Activated T-cell treated with anti-CD3 and anti-CD28 coated beads for 1 hour (primary cell): ENCODE results near the gene ZFP69.

ENCODE experiments used
- DNase-seq: peaks from one replicate; pipeline ENCODE4 v3.0.0-alpha.2; 2020; ENCODE audit warnings: low read depth

Gene ZFP69

DNA sequence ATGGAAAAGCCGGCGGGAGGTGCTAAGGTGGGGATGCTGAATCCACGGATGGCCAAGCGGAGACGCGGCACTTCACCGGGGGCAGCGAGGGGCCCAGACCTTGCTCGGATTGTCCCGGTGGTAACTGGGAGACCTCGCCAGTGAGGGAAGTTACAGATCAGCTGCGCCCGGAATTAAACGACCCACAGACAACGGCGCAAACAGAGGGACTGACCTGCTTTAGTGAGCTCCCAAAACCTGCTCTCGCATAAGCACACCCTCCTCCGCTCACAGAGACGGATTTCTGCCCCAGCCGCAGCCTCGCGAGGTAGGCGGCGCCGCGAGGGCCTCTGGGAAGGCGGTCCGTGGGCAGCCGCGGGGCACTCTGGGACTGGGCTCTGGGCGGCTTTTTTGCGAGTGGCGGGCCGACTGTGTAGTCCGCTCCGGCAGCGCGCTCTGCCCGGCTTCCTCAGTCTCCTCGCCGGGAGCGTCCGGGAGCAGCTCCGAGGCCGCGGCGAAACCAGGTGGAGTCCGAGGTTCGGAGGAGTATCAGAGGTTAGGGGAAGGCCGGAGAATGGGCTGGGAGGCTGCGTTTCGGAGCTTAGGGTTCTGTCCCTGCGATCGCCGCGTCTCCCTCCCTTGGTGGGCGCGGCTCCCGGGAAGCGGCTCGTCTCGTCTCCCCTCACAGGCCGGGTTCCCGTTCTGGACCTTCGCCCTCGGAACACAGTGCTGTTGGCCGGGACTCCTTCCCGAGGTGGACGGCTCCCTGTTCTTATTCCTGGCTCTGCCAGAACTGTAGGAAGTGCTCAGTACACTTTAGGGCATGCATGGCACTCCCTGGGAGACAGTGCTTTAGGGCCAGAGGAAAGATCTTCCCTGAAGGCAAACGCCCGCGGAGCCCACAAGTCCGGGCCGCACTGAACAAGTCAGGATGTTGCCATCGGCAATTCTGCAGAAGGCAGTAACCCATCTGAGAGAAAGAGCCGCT is 31.6 kb downstream of the ZFP69 start, which contains the start of gene EXO5:
TSS of gene EXO5 (plus strand) at position 393 of the 967 bp plus-strand sequence. CDS start 5,778 bp downstream, outside the sequence.
- peak; percentile 73 for DNase-seq

DNA sequence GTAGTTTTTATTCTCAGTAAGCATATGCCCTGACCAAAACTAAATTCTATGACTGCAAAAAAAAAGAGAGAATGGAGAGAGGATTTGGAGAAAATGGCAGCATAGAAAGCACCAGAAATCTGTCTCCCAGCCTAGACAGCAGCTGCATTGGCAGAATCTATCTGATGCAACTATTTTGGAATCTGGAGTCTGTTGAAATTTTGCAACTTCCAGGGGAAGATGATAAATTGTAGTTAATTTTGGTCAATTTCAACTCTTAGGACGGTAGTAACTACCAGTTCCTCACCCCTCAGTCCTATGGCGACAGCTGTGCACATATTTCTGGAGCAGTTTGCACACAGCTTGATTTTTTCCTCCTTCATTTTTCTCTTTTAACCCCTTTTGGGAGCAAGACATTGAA is 42.4 kb downstream of the ZFP69 start:
- DNase-seq: no peak

DNA sequence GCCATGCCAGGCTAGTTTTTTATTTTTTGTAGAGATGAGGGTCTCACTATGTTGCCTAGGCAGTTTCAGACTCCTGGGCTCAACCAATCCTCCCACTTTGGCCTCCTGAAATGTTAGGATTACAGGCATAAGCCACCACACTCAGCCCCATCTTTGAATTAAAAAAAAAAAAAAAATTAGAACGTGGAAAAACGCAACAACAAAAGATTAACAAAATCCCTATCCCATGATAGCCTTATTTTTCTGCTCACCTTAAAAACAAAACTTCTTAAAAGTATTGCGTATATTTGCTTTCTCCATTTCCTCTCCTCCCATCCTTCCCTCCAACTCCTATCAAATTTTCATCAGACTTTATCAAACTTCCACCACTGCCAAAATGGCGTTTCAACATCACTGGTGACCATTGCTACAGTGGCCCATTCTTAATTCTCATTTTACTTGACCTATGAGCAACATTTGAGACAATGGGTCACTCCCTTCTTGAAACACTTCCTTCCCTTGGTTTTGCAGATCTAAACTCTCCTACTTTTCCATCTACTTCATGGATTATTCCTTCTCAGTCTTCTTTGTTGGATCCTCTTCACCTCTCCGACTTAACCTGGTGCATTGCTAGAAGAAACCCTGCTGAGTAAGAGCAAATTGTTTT is 53.8 kb downstream of the ZFP69 start:
- DNase-seq: no peak

DNA sequence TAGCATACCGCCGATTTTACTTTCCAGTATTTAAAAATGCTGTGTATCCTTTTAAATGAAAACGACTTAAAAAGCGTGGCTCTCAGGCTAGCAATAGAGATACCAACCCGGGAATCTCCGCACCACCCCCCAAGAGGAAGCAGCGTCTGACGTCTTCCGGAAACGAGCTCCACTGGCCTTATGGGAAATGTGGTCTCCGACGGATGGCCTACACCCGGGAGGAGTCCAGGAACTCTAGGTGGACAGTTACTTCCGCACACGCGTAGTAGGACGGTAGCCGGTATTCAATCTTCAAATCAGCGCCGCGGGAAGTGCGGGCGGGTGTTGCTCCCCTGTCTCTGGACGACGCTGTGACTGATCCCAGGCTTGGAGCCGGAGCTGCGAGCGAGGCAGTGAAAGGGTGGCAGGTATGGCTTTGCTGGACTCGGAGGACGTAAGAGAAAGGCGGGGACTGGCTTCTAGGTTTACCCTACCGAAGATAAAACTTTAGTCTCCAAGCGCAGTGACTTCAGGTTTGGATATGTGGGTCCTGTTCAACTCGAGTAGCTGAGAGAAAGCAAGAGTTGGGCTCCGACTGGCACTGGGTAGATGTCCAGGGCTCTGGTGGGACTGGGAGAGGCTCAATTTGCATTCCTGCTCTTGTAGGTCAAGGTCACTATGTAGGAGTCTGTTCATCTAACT is 54.4 kb downstream of the ZFP69 start, which contains the start of gene ZNF684:
TSS of gene ZNF684 (plus strand) at position 257 of the 681 bp plus-strand sequence. CDS start 1,530 bp downstream, outside the sequence.
- DNase-seq: peak; percentile 67

DNA sequence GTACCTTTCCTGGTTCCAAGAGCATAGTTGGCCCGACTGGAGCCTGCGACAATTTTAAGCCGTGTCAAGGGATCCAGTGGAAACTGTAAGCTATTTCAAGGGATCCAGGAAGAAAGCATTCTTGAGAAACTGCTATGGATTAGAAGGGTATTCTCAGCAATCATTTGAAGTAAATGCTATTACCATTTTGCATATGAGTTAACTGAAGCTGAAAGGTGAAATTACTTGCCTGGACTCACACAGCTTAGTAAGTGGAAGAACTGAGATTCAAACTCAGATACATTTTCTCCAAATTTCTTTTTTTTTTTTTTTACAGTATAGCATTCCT is 54.9 kb downstream of the ZFP69 start:
- DNase-seq: no peak

- DNase-seq: no peak
Observed at GRCh38 chr1:40532844-40533424, 55.8 kb downstream of the ZFP69 start.

GRCh38 chr1:40534589-40534988 is 57.5 kb downstream of the ZFP69 start:
- DNase-seq: no peak

- no peak for DNase-seq
Observed at GRCh38 chr1:40535732-40536131, 58.6 kb downstream of the ZFP69 start.

GRCh38 chr1:40539338-40539737 is 62.2 kb downstream of the ZFP69 start:
- DNase-seq: no peak
